ENCODE measurements around the gene RPTOR. TPM values are rescaled to one million over a fixed set of nuclear protein-coding genes. Genes with fewer than 3 reads are reported as not detected.

The RPTOR gene
- total RNA-seq, 2 experiments from 2014 or later = 43.6 to 47.2 TPM

- Mint-ChIP-seq H3K4me1 (peaks cover 4% of the 10 kb centered on the region), H3K4me3 (no peak overlapping the region), H3K27ac (no peak overlapping the region), H3K27me3 (no peaks in the 10 kb centered on the region), H3K9me3 (no peaks in the 10 kb centered on the region), H3K36me3 (peaks cover 7% of the 10 kb centered on the region)
- no peak for DNase-seq
Observed at GRCh38 chr17:80931421-80932265, 387.0 kb downstream of the RPTOR start.

GRCh38 chr17:80935526-80935925, 390.9 kb downstream of the RPTOR start:
- H3K27ac Mint-ChIP-seq = no peak overlapping the region
- DNase-seq = no peak

GRCh38 chr17:80936218-80936617, 391.6 kb downstream of the RPTOR start:
- no peak overlapping the region for H3K4me3 Mint-ChIP-seq
- DNase-seq = no peak
- peaks cover 27% of the 10 kb centered on the region for H3K4me1 Mint-ChIP-seq
- H3K36me3 Mint-ChIP-seq = peaks cover 4% of the 10 kb centered on the region
- H3K27me3 Mint-ChIP-seq = no peaks in the 10 kb centered on the region
- H3K27ac Mint-ChIP-seq = no peak overlapping the region
- H3K9me3 Mint-ChIP-seq = no peaks in the 10 kb centered on the region

More at GRCh38 chr17:80935526-80935925, 390.9 kb downstream of the RPTOR start:
- H3K27me3 Mint-ChIP-seq = no peaks in the 10 kb centered on the region
- H3K4me3 Mint-ChIP-seq = no peak overlapping the region
- peaks cover 4% of the 10 kb centered on the region for H3K36me3 Mint-ChIP-seq
- no peaks in the 10 kb centered on the region for H3K9me3 Mint-ChIP-seq
- H3K4me1 Mint-ChIP-seq = peaks cover 27% of the 10 kb centered on the region

- H3K4me3 Mint-ChIP-seq = no peak overlapping the region
- peaks cover 27% of the 10 kb centered on the region for H3K4me1 Mint-ChIP-seq
- DNase-seq = no peak
- H3K36me3 Mint-ChIP-seq = peaks cover 4% of the 10 kb centered on the region
- H3K27ac Mint-ChIP-seq = no peak overlapping the region
- H3K27me3 Mint-ChIP-seq = no peaks in the 10 kb centered on the region
- H3K9me3 Mint-ChIP-seq = no peaks in the 10 kb centered on the region
Observed at GRCh38 chr17:80936723-80937122, 392.1 kb downstream of the RPTOR start.

- Mint-ChIP-seq H3K27ac (peak overlapping the region; percentile 34), H3K36me3 (peaks cover 6% of the 10 kb centered on the region), H3K9me3 (no peaks in the 10 kb centered on the region), H3K27me3 (no peaks in the 10 kb centered on the region), H3K4me1 (peaks cover 27% of the 10 kb centered on the region), H3K4me3 (no peak overlapping the region)
- no peak for DNase-seq
Observed at GRCh38 chr17:80937462-80938381, 393.1 kb downstream of the RPTOR start.

GRCh38 chr17:80938556-80938955, 393.9 kb downstream of the RPTOR start:
- DNase-seq = peak; percentile 38
- Mint-ChIP-seq H3K4me3 (peak overlapping the region; percentile 5), H3K4me1 (peaks cover 27% of the 10 kb centered on the region), H3K27ac (peak overlapping the region; percentile 34), H3K9me3 (no peaks in the 10 kb centered on the region), H3K36me3 (peaks cover 6% of the 10 kb centered on the region), H3K27me3 (no peaks in the 10 kb centered on the region)

- Mint-ChIP-seq H3K4me1 (peaks cover 27% of the 10 kb centered on the region), H3K27me3 (no peaks in the 10 kb centered on the region), H3K27ac (no peak overlapping the region), H3K4me3 (no peak overlapping the region), H3K36me3 (peaks cover 6% of the 10 kb centered on the region), H3K9me3 (no peaks in the 10 kb centered on the region)
- no peak for DNase-seq
Observed at GRCh38 chr17:80939151-80940145, 394.8 kb downstream of the RPTOR start.

GRCh38 chr17:80940171-80941123, 395.8 kb downstream of the RPTOR start:
- H3K9me3 Mint-ChIP-seq = no peaks in the 10 kb centered on the region
- DNase-seq = no peak
- peak overlapping the region; percentile 20 for H3K27ac Mint-ChIP-seq
- H3K36me3 Mint-ChIP-seq = peaks cover 6% of the 10 kb centered on the region
- H3K27me3 Mint-ChIP-seq = no peaks in the 10 kb centered on the region
- peaks cover 27% of the 10 kb centered on the region for H3K4me1 Mint-ChIP-seq
- no peak overlapping the region for H3K4me3 Mint-ChIP-seq

GRCh38 chr17:80941171-80941570, 396.5 kb downstream of the RPTOR start:
- peaks cover 13% of the 10 kb centered on the region for H3K36me3 Mint-ChIP-seq
- no peak overlapping the region for H3K27ac Mint-ChIP-seq
- no peak for DNase-seq
- H3K4me3 Mint-ChIP-seq = no peak overlapping the region
- H3K9me3 Mint-ChIP-seq = no peaks in the 10 kb centered on the region
- H3K27me3 Mint-ChIP-seq = no peaks in the 10 kb centered on the region
- H3K4me1 Mint-ChIP-seq = peaks cover 23% of the 10 kb centered on the region

GRCh38 chr17:80941743-80942422, 397.2 kb downstream of the RPTOR start:
- Mint-ChIP-seq H3K4me1 (peaks cover 23% of the 10 kb centered on the region), H3K27ac (no peak overlapping the region), H3K4me3 (no peak overlapping the region), H3K9me3 (no peaks in the 10 kb centered on the region), H3K27me3 (no peaks in the 10 kb centered on the region), H3K36me3 (peaks cover 20% of the 10 kb centered on the region)
- no peak for DNase-seq

- H3K27ac Mint-ChIP-seq = no peak overlapping the region
- no peak overlapping the region for H3K4me3 Mint-ChIP-seq
- H3K27me3 Mint-ChIP-seq = no peaks in the 10 kb centered on the region
- H3K36me3 Mint-ChIP-seq = peaks cover 24% of the 10 kb centered on the region
- peaks cover 18% of the 10 kb centered on the region for H3K4me1 Mint-ChIP-seq
- no peak for DNase-seq
- H3K9me3 Mint-ChIP-seq = no peaks in the 10 kb centered on the region
Observed at GRCh38 chr17:80942423-80943345, 398.0 kb downstream of the RPTOR start.

- no peak for DNase-seq
- H3K9me3 Mint-ChIP-seq = no peaks in the 10 kb centered on the region
Observed at GRCh38 chr17:80943346-80944145, 398.9 kb downstream of the RPTOR start.

More at GRCh38 chr17:80943346-80944145, 398.9 kb downstream of the RPTOR start:
- Mint-ChIP-seq H3K4me1 (peaks cover 11% of the 10 kb centered on the region), H3K4me3 (no peak overlapping the region), H3K36me3 (peaks cover 24% of the 10 kb centered on the region), H3K27ac (no peak overlapping the region), H3K27me3 (no peaks in the 10 kb centered on the region)

Measured in activated naive CD8-positive, alpha-beta T cell treated with anti-CD3 and anti-CD28 coated beads for 36 hours (primary cell).